Caki2 (cell line): Measurements from ENCODE around the gene MBTPS1. TPM values are rescaled to one million over a fixed set of nuclear protein-coding genes. Genes with fewer than 3 reads are reported as not detected.

Experiments
- DNase-seq: peaks from one replicate; pipeline ENCODE4 v3.0.0-alpha.2; 2015; ENCODE audit warnings: low read depth
- in situ Hi-C: cut with HindIII; loops from 2 replicates; pipeline ENCODE4 v1.10.0; 2016; ENCODE audit warnings: low sequenced_read_pairs, low pct_unique_long_range_greater_than_20kb, mixed read lengths
- total RNA-seq: library from RNA; depleted of rRNA; stranded (reverse); fragments of >200 nt; shearing (Covaris generic); gene quantifications from 2 replicates; pipeline ENCODE4 v1.2.3, GENCODE V29; 2014; ENCODE audit warnings: low replicate concordance

Gene MBTPS1
- total RNA-seq, 1 experiment from 2014 or later = 103 TPM

DNA sequence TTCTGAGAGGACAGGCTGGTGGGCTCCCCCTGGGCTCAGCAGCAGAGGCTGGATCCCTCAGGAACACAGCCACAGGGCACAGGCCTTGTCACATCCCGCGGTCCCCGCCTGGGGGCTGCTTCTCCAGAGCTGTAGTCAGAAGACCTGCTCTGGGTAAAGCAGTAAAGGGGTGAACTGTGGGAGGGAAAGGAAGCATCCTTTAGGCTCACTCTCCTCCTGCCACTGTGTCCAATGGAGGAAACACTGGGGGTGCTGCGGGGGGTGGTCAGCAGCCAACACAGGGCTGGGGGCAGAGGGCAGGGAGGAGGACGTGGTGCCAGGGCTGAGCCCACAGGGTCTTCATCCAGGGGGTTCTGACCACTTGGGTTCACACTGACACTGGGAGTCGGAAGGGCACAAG lies 69.1 kb downstream of the MBTPS1 start:
- in situ Hi-C loops = no loop called here

DNA sequence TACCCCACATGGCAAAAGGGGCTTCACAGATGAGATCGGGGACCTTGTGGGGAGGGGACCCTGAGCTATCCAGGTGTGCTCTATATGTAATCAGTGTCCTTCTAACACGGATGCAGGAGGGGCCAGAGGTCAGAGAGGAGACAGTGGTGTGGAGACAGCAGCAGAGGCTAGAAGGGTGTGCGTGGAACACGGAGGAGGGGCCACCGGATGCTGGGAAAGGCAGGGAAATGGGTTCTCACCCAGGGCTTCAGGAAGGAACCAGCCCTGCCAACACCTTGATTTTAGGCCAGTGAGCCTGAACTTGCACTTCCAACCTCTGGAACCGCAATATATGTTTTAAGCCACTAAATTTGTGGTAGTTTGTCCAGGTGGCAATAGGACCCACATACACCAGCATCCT lies 69.5 kb downstream of the MBTPS1 start:
- in situ Hi-C loops = no loop called here
- no peak for DNase-seq

More for the DNA sequence above, 69.1 kb downstream of the MBTPS1 start:
- no peak for DNase-seq

DNA sequence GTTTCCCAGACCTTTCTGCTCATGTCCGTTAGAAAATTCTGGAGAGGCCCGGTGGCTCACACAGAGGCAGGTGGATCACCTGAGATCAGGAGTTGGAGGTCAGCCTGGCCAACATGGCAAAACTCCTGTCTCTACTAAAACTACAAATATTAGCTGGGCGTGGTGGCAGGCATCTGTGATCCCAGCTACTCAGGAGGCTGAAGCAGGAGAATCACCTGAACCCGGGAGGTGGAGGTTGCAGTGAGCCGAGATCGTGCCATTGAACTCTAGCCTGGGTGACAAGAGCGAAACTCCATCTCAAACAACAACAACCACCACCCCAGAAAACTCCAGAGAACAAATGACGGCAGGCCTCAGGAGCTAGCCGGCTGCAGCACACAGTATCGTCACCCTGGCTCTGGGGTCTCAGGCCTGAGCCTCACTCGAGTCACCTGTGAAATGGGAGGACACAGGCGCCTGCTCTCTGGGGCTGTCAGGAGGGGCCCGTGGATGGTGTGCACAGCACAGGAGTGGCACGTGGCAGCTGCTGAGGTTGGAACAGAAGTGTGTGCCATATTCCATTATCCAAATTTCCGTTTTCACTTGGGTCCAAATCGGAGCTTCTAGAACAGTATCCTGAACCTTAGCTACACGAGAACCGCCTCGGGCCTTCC lies 70.8 kb downstream of the MBTPS1 start:
- DNase-seq = no peak
- in situ Hi-C loops = no loop called here

DNA sequence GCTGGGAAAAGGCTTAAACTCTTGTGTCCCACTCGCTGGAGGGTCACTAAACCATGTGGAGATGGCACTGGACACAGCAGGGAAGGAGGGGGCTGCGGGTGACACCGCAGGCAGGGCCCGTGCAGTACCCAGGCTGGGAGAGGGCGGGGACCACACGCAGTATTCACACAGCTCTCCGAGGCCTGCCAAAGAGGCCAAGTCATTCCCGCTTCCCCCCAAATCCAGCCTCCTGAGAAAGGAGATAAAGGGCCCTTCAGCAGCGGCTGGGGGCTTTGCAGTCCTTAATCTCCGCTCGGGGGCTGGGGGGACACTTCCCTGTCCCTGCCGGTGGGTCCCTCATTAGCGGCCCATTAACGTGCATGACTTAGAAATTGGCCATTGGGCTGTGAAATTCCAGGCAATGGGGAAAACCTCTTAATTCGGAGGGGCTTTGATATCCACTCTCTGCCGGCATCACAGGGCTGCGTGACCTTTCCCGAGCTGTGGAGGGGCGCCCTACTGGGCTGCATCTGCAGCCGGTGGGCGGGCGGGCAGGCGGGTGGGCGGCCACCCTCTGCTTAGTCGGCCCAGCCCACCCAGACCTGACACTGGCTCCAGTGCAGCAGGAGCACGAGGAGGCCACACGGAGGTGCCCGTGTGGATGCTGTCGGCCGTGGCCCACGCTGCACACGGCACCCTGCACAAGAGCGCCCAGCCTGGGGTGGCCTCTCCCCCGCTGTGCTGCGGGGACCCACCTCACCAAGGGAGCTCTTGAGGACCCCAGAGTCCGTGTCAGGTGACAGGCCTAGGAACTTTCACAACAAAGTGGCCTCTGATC lies 71.5 kb downstream of the MBTPS1 start:
- in situ Hi-C loops = no loop called here

DNA sequence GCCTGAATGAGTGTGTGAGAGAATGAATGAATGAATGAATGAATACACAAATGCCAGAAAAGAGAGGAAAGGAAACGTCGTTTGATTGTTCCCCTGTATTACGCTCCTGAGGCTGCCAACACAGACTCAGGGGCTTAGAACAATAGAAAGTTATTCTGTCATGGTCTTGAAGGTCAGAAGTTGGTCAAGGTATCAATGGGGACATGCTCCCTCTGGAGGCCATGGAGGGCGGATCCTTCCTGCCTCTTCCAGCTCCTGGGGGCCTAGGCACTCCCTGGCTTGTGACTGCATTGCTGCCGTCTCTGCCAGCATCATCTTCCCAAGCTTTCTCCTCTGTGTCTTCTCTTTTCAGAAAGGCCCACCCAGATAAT lies 72.6 kb downstream of the MBTPS1 start:
- in situ Hi-C loops = no loop called here
- DNase-seq = no peak

More for the DNA sequence above, 71.5 kb downstream of the MBTPS1 start:
- DNase-seq = no peak

DNA sequence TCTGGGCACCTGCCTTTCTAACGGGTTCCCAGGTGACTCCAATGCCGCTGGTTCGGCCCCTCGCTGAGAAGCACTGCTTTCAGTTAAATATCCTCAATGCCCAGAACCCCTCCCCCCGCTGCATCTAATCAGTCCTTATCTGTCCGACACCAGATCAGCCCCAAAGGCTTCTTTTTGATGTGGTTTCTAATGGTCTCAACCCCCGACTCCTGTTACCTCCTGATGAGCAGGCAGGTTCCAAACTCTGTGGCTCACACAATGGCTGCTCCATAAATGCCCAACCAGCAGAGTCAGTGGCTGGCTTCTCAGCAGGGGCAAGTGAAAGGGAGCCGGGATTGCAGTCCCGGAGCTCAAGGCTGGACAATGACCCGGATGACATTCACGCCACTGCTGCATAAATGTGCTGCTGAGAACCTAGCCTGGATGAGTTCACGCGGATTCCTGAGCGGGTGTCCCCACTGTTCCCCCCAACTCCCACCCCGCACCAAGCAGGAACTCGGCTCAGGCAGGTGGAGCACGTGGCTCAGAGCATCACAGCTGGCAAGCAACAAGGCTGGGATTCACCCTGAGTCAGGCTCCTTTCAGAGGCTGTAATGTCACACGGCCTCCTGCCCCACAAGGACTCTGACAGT lies 73.1 kb downstream of the MBTPS1 start:
- no peak for DNase-seq
- in situ Hi-C loops = no loop called here

DNA sequence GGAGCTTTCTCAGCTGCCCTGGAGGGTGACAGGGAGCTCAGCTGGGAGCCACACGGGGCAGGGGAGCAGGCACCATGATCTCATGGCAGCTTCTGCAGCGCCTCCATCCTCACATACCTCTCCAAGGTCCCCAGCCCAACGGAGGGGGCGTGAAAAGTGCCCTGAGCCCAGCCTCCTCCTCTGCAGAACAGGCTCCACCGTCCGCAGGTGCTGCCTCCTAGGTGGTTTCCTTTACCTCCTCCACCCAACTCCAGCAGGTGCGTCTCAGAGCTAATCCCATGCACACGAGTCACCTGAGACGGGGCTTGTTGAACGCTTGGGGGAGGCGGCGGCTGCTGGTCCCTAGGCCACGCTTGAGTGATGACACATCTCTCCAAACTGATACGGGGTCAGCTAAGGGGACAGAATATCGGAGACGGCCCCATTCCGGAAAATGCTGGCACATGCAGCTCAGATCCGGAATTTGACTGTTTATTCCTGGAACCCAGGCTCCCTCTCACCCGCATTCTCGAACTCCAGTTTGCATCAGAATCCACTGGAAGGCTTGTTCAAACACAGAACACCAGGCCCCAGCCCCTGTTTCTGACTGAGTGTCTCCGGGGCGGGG lies 73.8 kb downstream of the MBTPS1 start:
- in situ Hi-C loops = no loop called here

DNA sequence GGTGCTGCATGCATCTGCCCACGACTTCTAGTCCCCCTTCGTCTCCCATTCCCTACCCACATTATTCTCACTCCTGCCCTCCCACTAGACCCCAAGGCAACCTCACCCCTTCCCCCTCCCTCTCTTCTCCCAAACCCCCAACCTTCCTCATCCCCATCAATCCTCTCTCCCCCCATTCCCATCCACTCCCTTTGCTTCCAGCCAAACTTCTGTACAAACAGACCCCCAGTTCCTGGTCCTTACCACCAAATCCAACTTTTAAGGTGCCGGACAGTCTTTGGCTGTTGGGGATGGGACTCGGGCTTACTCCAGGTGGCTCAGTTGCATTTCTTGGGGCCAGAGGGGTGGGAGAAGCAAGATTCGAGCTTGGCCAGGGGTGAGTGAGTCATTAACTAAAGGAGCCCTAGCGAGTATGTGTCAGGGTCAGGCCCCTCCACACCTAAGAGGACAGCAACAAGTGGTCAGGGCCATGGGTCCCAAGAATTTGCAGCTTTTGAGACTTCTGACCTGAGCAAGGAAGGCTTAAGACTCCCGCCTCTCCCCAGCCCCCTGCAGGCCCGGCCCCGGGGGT lies 74.3 kb downstream of the MBTPS1 start, which contains the start of gene SLC38A8:
Gene SLC38A8, minus strand, starts transcription at position 488 of the 571 bp plus-strand sequence. CDS start 638 bp downstream, outside the sequence.
- no peak for DNase-seq
- in situ Hi-C loops = no loop called here

More for the DNA sequence above, 73.8 kb downstream of the MBTPS1 start:
- no peak for DNase-seq

DNA sequence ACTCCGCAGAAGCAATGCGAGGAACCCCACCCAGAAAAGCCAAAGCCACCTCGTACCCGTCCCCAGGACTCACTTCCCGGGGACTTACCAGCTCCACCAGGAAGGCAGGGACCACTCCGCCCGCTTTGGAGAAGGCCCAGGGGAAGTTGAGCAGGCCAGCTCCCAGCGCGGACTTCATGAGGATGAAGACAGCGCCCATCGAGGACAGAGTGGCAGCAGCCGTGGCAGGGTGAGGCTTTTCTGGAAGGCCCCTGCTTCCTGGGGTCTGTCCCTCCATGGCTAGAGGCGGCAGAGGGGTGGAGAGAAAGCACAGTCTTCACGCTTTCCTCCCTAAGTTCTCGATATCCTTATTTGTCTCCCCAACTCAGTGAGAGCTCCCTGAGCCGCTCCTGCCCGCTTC lies 74.9 kb downstream of the MBTPS1 start:
- in situ Hi-C loops = no loop called here
- DNase-seq = no peak

DNA sequence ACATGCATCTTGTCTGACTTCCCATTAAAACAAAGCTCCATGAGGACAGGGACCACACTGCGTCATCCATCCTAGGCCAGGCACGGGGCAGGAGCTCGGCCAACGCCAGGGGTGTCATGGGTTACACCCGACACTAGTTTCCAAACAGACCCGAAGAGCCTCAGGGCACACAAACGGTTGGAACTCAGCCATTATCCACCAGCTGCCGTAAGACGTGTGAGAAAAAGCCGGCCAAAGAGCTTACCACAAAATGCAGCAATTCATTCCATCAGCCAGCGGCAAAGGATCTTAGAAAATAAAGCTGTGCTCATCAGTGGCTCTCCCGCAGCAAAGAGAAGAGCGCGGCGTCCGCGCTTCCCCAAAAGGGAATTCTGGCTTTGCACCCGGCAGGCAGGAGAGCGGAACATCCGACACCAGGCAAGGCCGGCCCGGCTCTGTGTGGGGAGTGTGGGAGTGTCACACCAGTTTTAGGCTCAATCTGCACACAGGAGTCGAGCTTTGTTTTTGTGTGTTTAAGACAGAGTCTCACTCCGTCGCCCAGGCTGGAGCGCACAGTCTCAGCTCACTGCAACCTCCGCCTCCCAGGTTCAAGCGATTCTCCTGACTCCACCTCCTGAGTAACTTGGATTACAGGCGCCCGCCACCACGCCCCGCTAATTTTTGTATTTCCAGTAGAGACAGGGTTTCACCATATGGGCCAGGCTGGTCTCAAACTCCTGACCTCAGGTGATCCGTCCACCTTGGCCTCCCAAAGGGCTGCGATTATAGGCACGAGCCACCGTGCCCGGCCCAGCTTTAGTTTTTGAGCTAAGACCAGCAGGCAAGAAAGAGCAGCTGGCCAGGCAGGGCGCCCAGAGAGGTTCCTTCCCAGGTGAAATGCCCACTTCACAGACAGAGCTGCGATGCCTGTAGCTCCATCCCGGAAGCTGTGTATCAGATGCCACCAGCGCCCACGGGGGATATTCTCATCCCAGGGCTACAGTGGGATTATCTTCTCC lies 75.6 kb downstream of the MBTPS1 start:
- DNase-seq = no peak
- in situ Hi-C loops = no loop called here

DNA sequence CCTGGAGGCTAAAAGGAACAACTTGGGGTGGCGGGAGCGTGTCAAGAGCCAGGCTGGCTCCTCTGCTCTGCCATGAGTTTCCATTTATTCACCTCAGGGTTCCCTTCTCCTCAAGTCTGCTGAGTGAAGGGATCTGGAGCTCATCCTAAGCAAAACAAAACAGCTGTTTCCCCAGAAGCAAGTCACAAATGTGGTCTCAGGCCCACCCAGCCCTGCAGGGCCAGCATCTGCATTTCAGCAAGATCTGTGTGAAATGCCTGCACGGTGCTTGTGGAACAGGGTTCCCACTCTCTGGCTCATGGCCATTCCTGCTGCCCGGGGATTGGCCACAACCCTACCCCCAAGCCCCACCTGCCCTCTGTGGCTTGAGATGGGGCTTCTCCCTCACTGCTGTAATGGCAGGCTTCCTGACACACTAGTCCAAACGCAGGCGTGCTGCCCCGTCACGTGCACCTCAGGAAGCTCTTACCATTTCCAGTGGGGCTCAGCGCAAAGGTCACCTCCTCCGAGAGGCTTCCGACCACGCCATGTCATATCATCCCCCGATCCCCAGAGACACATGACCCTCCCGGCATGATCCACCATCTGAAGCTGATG lies 76.4 kb downstream of the MBTPS1 start:
- no peak for DNase-seq
- in situ Hi-C loops = no loop called here

DNA sequence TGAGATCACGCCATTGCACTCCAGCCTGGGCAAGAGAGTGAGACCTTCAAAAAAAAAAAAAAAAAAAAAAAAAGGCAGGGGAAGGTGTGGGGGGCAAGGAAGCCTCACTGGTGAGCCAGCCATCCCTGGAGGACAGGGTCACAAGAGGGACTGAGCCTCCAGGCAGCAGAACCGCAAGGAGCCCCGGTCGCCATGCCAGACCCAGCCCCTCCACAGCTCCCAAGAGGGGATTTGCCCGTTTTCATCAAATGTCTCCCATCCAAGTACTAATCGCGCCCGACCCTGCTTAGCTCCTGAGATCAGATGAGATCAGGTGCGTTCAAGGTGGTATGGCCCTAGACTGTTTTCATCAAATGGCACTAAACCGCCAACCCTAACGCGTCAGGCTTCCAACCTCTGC lies 77.0 kb downstream of the MBTPS1 start:
- in situ Hi-C loops = no loop called here

DNA sequence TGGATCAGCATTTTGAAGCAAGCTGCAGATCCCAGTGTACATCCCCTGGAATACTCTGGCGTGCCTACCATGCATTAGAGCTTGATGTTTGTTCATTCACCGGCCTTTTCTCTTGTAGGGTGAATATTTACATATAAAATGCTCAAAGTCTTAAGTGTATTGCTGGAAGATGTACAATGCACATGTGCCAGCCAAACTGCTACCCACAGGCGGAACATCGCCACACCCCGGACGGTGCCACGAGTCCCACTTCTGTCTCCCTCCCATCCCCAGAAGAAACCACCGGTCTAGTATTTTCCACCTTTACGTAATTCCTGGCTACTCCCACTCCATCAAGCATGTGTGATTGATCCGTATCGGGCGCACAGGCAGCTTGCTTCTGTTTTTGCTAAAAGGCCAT lies 78.3 kb downstream of the MBTPS1 start:
- in situ Hi-C loops = no loop called here
- DNase-seq = no peak

More for the DNA sequence above, 77.0 kb downstream of the MBTPS1 start:
- DNase-seq = no peak

DNA sequence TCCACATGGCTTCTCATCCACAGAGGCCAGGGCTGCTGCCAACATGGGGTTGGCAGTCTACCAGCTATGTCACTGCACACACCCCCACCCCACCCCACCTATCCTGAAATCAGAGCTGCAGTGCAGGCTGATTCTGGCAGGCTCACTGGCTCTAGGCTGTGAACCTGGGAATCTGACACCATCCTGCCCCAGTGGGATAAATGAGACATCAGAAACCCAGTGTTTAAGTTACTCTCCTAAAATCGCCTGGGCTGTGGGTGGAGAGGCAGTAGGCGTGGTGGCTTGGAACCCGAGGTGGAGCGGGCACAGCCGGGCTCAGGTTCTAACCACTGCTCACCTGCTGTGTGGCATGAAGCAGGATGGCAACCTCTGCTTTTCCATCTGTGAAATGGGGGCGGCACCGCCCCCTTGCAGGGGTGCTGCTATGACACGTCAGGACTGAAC lies 79.7 kb downstream of the MBTPS1 start:
- DNase-seq = no peak
- in situ Hi-C loops = no loop called here

DNA sequence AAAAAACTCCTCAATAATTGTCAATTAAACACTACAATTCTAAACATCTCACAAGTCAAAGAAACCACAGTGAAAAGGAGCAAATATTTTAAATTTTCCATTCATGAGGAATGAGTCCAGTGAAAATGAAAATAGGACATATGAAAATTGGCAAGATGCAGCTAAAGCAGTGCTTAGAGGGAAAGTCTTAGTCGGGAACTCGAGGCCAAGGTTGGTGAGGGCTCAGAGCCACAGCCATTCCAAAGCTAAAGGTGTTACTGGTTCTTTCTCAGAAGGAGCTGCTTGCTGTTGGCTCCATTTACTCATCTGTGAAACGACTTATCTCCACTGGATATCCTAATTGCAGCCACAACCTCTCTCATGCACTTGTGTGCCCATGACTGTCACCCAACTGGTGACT lies 80.6 kb downstream of the MBTPS1 start:
- DNase-seq = no peak
- in situ Hi-C loops = no loop called here

DNA sequence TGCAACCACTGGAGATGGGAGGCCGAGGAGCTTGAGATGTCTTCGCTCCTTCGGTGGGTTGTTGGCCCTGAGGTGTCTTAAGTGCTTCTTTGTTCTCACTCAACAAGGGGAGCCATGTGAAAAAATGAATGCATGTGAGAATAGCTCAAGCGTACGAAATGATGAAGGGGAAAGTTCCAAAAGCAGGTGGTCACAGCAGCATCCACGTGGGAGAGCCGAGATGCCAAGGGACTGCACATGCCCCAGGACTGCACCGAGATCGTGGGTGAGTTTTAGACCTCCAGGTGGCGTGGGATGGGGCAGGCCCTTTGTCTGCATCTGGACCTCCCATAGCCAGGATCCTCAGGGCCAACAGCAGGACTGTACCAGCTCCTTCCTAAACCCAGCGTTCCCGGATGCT lies 82.2 kb downstream of the MBTPS1 start:
- in situ Hi-C loops = no loop called here

More for the DNA sequence above, 82.2 kb downstream of the MBTPS1 start:
- DNase-seq = no peak
